Measurements from ENCODE around the gene NCOA1.

- TF ChIP-seq, protein P1, sequence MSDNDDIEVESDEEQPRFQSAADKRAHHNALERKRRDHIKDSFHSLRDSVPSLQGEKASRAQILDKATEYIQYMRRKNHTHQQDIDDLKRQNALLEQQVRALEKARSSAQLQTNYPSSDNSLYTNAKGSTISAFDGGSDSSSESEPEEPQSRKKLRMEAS (IDR thresholded peaks at IDR 0.05; ENCODE audit: low read depth): no peak
- no peak for TF ChIP-seq RFX5 (IDR thresholded peaks at IDR 0.05; ENCODE audit: low read length)
- TF ChIP-seq CTCF (IDR thresholded peaks at IDR 0.05): no peak
- no peak for TF ChIP-seq FOSL2 (IDR thresholded peaks at IDR 0.05; ENCODE audit: borderline replicate concordance, low read depth)
- no peak for TF ChIP-seq JUND (IDR thresholded peaks at IDR 0.05)
- no peak for TF ChIP-seq USF2 (IDR thresholded peaks at IDR 0.05; ENCODE audit: borderline replicate concordance, low read depth, low read length)
- TF ChIP-seq TEAD4 (IDR thresholded peaks at IDR 0.05; ENCODE audit: borderline replicate concordance, insufficient read depth): no peak
- no peak for TF ChIP-seq TCF12 (IDR thresholded peaks at IDR 0.05)
- TF ChIP-seq RCOR1 (IDR thresholded peaks at IDR 0.05; ENCODE audit: low read length): no peak
- TF ChIP-seq ELF1 (IDR thresholded peaks at IDR 0.05): no peak
- TF ChIP-seq, protein P2, sequence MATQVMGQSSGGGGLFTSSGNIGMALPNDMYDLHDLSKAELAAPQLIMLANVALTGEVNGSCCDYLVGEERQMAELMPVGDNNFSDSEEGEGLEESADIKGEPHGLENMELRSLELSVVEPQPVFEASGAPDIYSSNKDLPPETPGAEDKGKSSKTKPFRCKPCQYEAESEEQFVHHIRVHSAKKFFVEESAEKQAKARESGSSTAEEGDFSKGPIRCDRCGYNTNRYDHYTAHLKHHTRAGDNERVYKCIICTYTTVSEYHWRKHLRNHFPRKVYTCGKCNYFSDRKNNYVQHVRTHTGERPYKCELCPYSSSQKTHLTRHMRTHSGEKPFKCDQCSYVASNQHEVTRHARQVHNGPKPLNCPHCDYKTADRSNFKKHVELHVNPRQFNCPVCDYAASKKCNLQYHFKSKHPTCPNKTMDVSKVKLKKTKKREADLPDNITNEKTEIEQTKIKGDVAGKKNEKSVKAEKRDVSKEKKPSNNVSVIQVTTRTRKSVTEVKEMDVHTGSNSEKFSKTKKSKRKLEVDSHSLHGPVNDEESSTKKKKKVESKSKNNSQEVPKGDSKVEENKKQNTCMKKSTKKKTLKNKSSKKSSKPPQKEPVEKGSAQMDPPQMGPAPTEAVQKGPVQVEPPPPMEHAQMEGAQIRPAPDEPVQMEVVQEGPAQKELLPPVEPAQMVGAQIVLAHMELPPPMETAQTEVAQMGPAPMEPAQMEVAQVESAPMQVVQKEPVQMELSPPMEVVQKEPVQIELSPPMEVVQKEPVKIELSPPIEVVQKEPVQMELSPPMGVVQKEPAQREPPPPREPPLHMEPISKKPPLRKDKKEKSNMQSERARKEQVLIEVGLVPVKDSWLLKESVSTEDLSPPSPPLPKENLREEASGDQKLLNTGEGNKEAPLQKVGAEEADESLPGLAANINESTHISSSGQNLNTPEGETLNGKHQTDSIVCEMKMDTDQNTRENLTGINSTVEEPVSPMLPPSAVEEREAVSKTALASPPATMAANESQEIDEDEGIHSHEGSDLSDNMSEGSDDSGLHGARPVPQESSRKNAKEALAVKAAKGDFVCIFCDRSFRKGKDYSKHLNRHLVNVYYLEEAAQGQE (IDR thresholded peaks at IDR 0.05; ENCODE audit: low read depth, low read length): no peak
These were observed 322.7 kb downstream of the NCOA1 start for GRCh38 chr2:24813691-24814137.
